ENCODE measurements around the gene ETS1.

ETS1 gene

GRCh38 chr11:128595221-128595620 lies 7.9 kb upstream of the ETS1 start:
- Mint-ChIP-seq H3K4me1 (peaks cover 6% of the 10 kb centered on the region), H3K4me3 (no peak overlapping the region), H3K27ac (no peak overlapping the region), H3K27me3 (peaks cover 10% of the 10 kb centered on the region), H3K36me3 (no peaks in the 10 kb centered on the region), H3K9me3 (no peaks in the 10 kb centered on the region)
- CTCF ChIA-PET, result no interaction called here
- no peak for DNase-seq

- H3K27ac Mint-ChIP-seq, result no peak overlapping the region
- CTCF ChIA-PET, result interaction anchor here (0.6 kb wide), 1 partner anchor 116 kb away, joined by 4 read pairs; no protein-coding TSS in a partner anchor
- DNase-seq, result no peak
- H3K9me3 Mint-ChIP-seq, result no peaks in the 10 kb centered on the region
- peaks cover 10% of the 10 kb centered on the region for H3K27me3 Mint-ChIP-seq
- no peak overlapping the region for H3K4me3 Mint-ChIP-seq
- peaks cover 6% of the 10 kb centered on the region for H3K4me1 Mint-ChIP-seq
- no peaks in the 10 kb centered on the region for H3K36me3 Mint-ChIP-seq
These were observed 6.9 kb upstream of the ETS1 start for GRCh38 chr11:128594226-128594625.

- no peak overlapping the region for H3K27ac Mint-ChIP-seq
- H3K27me3 Mint-ChIP-seq, result peaks cover 13% of the 10 kb centered on the region
- no peak overlapping the region for H3K4me3 Mint-ChIP-seq
- no peaks in the 10 kb centered on the region for H3K9me3 Mint-ChIP-seq
- DNase-seq, result no peak
- H3K4me1 Mint-ChIP-seq, result peaks cover 6% of the 10 kb centered on the region
- CTCF ChIA-PET, result no interaction called here
- no peaks in the 10 kb centered on the region for H3K36me3 Mint-ChIP-seq
These were observed 5.9 kb upstream of the ETS1 start for GRCh38 chr11:128593281-128593680.

- Mint-ChIP-seq H3K4me3 (no peak overlapping the region), H3K27ac (no peak overlapping the region), H3K36me3 (no peaks in the 10 kb centered on the region), H3K27me3 (peaks cover 17% of the 10 kb centered on the region), H3K9me3 (no peaks in the 10 kb centered on the region), H3K4me1 (peaks cover 6% of the 10 kb centered on the region)
- DNase-seq, result no peak
- CTCF ChIA-PET, result interaction anchor here (0.6 to 0.8 kb wide), 2 partner anchors 21 to 40 kb away, joined by 3 to 4 read pairs; no protein-coding TSS in a partner anchor
These were observed 5.1 kb upstream of the ETS1 start for GRCh38 chr11:128592454-128592853.

GRCh38 chr11:128590587-128590986 lies 3.2 kb upstream of the ETS1 start:
- Mint-ChIP-seq H3K9me3 (no peaks in the 10 kb centered on the region), H3K27me3 (peaks cover 27% of the 10 kb centered on the region), H3K36me3 (no peaks in the 10 kb centered on the region), H3K4me1 (peaks cover 2% of the 10 kb centered on the region), H3K27ac (no peak overlapping the region), H3K4me3 (no peak overlapping the region)
- CTCF ChIA-PET, result no interaction called here
- no peak for DNase-seq

GRCh38 chr11:128589998-128590397 lies 2.6 kb upstream of the ETS1 start:
- CTCF ChIA-PET, result no interaction called here
- H3K27me3 Mint-ChIP-seq, result peaks cover 29% of the 10 kb centered on the region
- no peak overlapping the region for H3K27ac Mint-ChIP-seq
- peaks cover 2% of the 10 kb centered on the region for H3K4me1 Mint-ChIP-seq
- no peak for DNase-seq
- no peaks in the 10 kb centered on the region for H3K36me3 Mint-ChIP-seq
- H3K9me3 Mint-ChIP-seq, result no peaks in the 10 kb centered on the region
- no peak overlapping the region for H3K4me3 Mint-ChIP-seq

- no peak overlapping the region for H3K4me3 Mint-ChIP-seq
- no peaks in the 10 kb centered on the region for H3K9me3 Mint-ChIP-seq
- H3K36me3 Mint-ChIP-seq, result no peaks in the 10 kb centered on the region
- H3K27ac Mint-ChIP-seq, result no peak overlapping the region
- CTCF ChIA-PET, result interaction anchor here (1.3 to 1.5 kb wide), 2 partner anchors 14 to 40 kb away, joined by 3 to 4 read pairs; no protein-coding TSS in a partner anchor
- H3K27me3 Mint-ChIP-seq, result peaks cover 34% of the 10 kb centered on the region
- peaks cover 7% of the 10 kb centered on the region for H3K4me1 Mint-ChIP-seq
- no peak for DNase-seq
These were observed 735 bp upstream of the ETS1 start for GRCh38 chr11:128588093-128588492.

GRCh38 chr11:128586689-128587088 lies 669 bp downstream of the ETS1 start:
- H3K27ac Mint-ChIP-seq, result no peak overlapping the region

GRCh38 chr11:128585498-128586238 lies 1.7 kb downstream of the ETS1 start:
- CTCF ChIA-PET, result interaction anchor here (0.8 kb wide), 1 partner anchor 12 kb away, joined by 3 read pairs; no protein-coding TSS in a partner anchor
- Mint-ChIP-seq H3K4me1 (peaks cover 22% of the 10 kb centered on the region), H3K36me3 (no peaks in the 10 kb centered on the region), H3K9me3 (no peaks in the 10 kb centered on the region), H3K27me3 (peaks cover 27% of the 10 kb centered on the region), H3K27ac (no peak overlapping the region), H3K4me3 (no peak overlapping the region)
- no peak for DNase-seq

More at GRCh38 chr11:128586689-128587088, 669 bp downstream of the ETS1 start:
- H3K4me3 Mint-ChIP-seq, result no peak overlapping the region
- H3K36me3 Mint-ChIP-seq, result no peaks in the 10 kb centered on the region
- DNase-seq, result no peak
- CTCF ChIA-PET, result interaction anchor here (0.6 to 1.5 kb wide), 4 partner anchors 13 to 42 kb away, joined by 3 to 4 read pairs (median 3); no protein-coding TSS in a partner anchor
- H3K27me3 Mint-ChIP-seq, result peaks cover 32% of the 10 kb centered on the region
- no peaks in the 10 kb centered on the region for H3K9me3 Mint-ChIP-seq
- H3K4me1 Mint-ChIP-seq, result peaks cover 15% of the 10 kb centered on the region

GRCh38 chr11:128584253-128584652 lies 3.1 kb downstream of the ETS1 start:
- peaks cover 34% of the 10 kb centered on the region for H3K4me1 Mint-ChIP-seq

GRCh38 chr11:128582496-128583366 lies 4.6 kb downstream of the ETS1 start:
- Mint-ChIP-seq H3K36me3 (no peaks in the 10 kb centered on the region), H3K27ac (no peak overlapping the region), H3K4me3 (no peak overlapping the region), H3K9me3 (no peaks in the 10 kb centered on the region), H3K27me3 (peaks cover 23% of the 10 kb centered on the region), H3K4me1 (peaks cover 36% of the 10 kb centered on the region)
- no peak for DNase-seq
- CTCF ChIA-PET, result interaction anchor here (0.7 to 0.9 kb wide), 3 partner anchors 14 to 292 kb away, joined by 3 read pairs; no protein-coding TSS in a partner anchor

More at GRCh38 chr11:128584253-128584652, 3.1 kb downstream of the ETS1 start:
- Mint-ChIP-seq H3K27me3 (peaks cover 27% of the 10 kb centered on the region), H3K36me3 (no peaks in the 10 kb centered on the region), H3K4me3 (no peak overlapping the region), H3K9me3 (no peaks in the 10 kb centered on the region), H3K27ac (no peak overlapping the region)
- no peak for DNase-seq
- CTCF ChIA-PET, result interaction anchor here (0.6 kb wide), 1 partner anchor 64 kb away, joined by 3 read pairs; no protein-coding TSS in a partner anchor

- peaks cover 38% of the 10 kb centered on the region for H3K4me1 Mint-ChIP-seq
- H3K27ac Mint-ChIP-seq, result no peak overlapping the region
- H3K27me3 Mint-ChIP-seq, result peaks cover 16% of the 10 kb centered on the region
- CTCF ChIA-PET, result interaction anchor here (1.4 to 1.6 kb wide), 2 partner anchors 26 to 27 kb away, joined by 3 to 4 read pairs; no protein-coding TSS in a partner anchor
- H3K36me3 Mint-ChIP-seq, result no peaks in the 10 kb centered on the region
- H3K9me3 Mint-ChIP-seq, result no peaks in the 10 kb centered on the region
- H3K4me3 Mint-ChIP-seq, result no peak overlapping the region
- DNase-seq, result no peak
These were observed 5.6 kb downstream of the ETS1 start for GRCh38 chr11:128581561-128582272.

GRCh38 chr11:128580612-128581011 lies 6.7 kb downstream of the ETS1 start:
- CTCF ChIA-PET, result interaction anchor here (0.8 to 1.6 kb wide), 5 partner anchors 26 to 49 kb away, joined by 3 to 6 read pairs (median 4); no protein-coding TSS in a partner anchor
- H3K4me1 Mint-ChIP-seq, result peaks cover 42% of the 10 kb centered on the region
- H3K4me3 Mint-ChIP-seq, result no peak overlapping the region
- no peak overlapping the region for H3K27ac Mint-ChIP-seq
- DNase-seq, result no peak
- peaks cover 7% of the 10 kb centered on the region for H3K27me3 Mint-ChIP-seq
- H3K36me3 Mint-ChIP-seq, result no peaks in the 10 kb centered on the region
- no peaks in the 10 kb centered on the region for H3K9me3 Mint-ChIP-seq
